DND-41 (cell line): ENCODE results near the gene ENO4.

ENCODE experiments used
- CTCF ChIP-seq: IDR thresholded peaks from 2 replicates; pipeline ENCODE4 v1.5.1; 2012; ENCODE audit warnings: borderline replicate concordance, low read length, moderate library complexity, mild to moderate bottlenecking; ENCODE audit not compliant: poor library complexity, severe bottlenecking; ENCODE audit errors: extremely low read depth
- EZH2 ChIP-seq: IDR thresholded peaks from 3 replicates; pipeline ENCODE4 v1.6.1; 2012; ENCODE audit warnings: borderline replicate concordance, low read depth, mild to moderate bottlenecking, moderate library complexity, low read length, inconsistent platforms; ENCODE audit not compliant: severe bottlenecking

GRCh38 chr10:116905845-116906210 is 56.5 kb downstream of the ENO4 start:
- TF ChIP-seq CTCF, result no peak
- no peak for TF ChIP-seq EZH2
